ENCODE data around the gene UBXN11.

- TF ChIP-seq CTCF (IDR thresholded peaks at IDR 0.05) (no peak), POLR2A (IDR thresholded peaks at IDR 0.05) (no peak)
Measured at GRCh38 chr1:26344147-26344920, 37.9 kb upstream of the UBXN11 start.
